Nephron (organoid): ENCODE measurements around the gene ZBTB20.

Experiments
- H3K27ac Mint-ChIP-seq, 3 experiments: 2 replicates each; pipeline ENCODE4 v1.8.0; 2020; ENCODE audit warnings: mixed read lengths in 3 of 3, mild to moderate bottlenecking in 2 of 3, moderate library complexity in 1 of 3
- H3K27me3 Mint-ChIP-seq: 2 replicates; pipeline ENCODE4 v1.8.0; 2021; ENCODE audit warnings: low read depth, mild to moderate bottlenecking, moderate library complexity, mixed read lengths
- H3K36me3 Mint-ChIP-seq: 2 replicates; pipeline ENCODE4 v1.8.0; 2020; ENCODE audit warnings: low read depth, mixed read lengths
- H3K4me1 Mint-ChIP-seq: 2 replicates; pipeline ENCODE4 v1.8.0; 2020; ENCODE audit warnings: mixed read lengths
- H3K4me3 Mint-ChIP-seq, 3 experiments: 2 replicates each; pipeline ENCODE4 v1.8.0; 2020; ENCODE audit warnings: mild to moderate bottlenecking in 3 of 3, mixed read lengths in 3 of 3, moderate library complexity in 2 of 3
- H3K9me3 Mint-ChIP-seq: 2 replicates; pipeline ENCODE4 v1.8.0; 2020; ENCODE audit warnings: mixed read lengths
- CTCF ChIP-seq, 3 experiments: fragments of 200-600 bp; sonication (generic); IDR thresholded peaks; one replicate each; pipeline ENCODE4 v1.5.0; 2021; ENCODE audit warnings: antibody characterized with exemption in 3 of 3; ENCODE audit not compliant: unreplicated experiment in 3 of 3

The ZBTB20 gene

GRCh38 chr3:114552527-114552812, 594.6 kb downstream of the ZBTB20 start:
- H3K27ac Mint-ChIP-seq, result no peak overlapping the region
- H3K9me3 Mint-ChIP-seq, result no peaks in the 10 kb centered on the region
- H3K36me3 Mint-ChIP-seq, result no peaks in the 10 kb centered on the region
- H3K27me3 Mint-ChIP-seq, result no peaks in the 10 kb centered on the region
- H3K4me1 Mint-ChIP-seq, result no peaks in the 10 kb centered on the region
- no peak overlapping the region for H3K4me3 Mint-ChIP-seq
- TF ChIP-seq CTCF (IDR thresholded peaks at IDR 0.05; ENCODE audit: unreplicated experiment in 3 of 3), result no peak

- H3K36me3 Mint-ChIP-seq, result no peaks in the 10 kb centered on the region
- no peaks in the 10 kb centered on the region for H3K9me3 Mint-ChIP-seq
- no peak overlapping the region for H3K4me3 Mint-ChIP-seq
- no peak overlapping the region for H3K27ac Mint-ChIP-seq
- no peaks in the 10 kb centered on the region for H3K27me3 Mint-ChIP-seq
- H3K4me1 Mint-ChIP-seq, result no peaks in the 10 kb centered on the region
- no peak for TF ChIP-seq CTCF (IDR thresholded peaks at IDR 0.05; ENCODE audit: unreplicated experiment in 3 of 3)
These were observed 595.1 kb downstream of the ZBTB20 start for GRCh38 chr3:114551770-114552526.

- Mint-ChIP-seq H3K36me3 (no peaks in the 10 kb centered on the region), H3K27ac (no peak overlapping the region), H3K9me3 (no peaks in the 10 kb centered on the region), H3K4me3 (no peak overlapping the region), H3K4me1 (no peaks in the 10 kb centered on the region), H3K27me3 (no peaks in the 10 kb centered on the region)
- TF ChIP-seq CTCF (IDR thresholded peaks at IDR 0.05; ENCODE audit: unreplicated experiment in 3 of 3), result no peak
These were observed 596.9 kb downstream of the ZBTB20 start for GRCh38 chr3:114550165-114550564.

GRCh38 chr3:114545193-114545592, 601.9 kb downstream of the ZBTB20 start:
- no peak overlapping the region for H3K4me3 Mint-ChIP-seq
- no peaks in the 10 kb centered on the region for H3K36me3 Mint-ChIP-seq
- no peak for TF ChIP-seq CTCF (IDR thresholded peaks at IDR 0.05; ENCODE audit: unreplicated experiment in 3 of 3)
- no peaks in the 10 kb centered on the region for H3K27me3 Mint-ChIP-seq
- H3K9me3 Mint-ChIP-seq, result no peaks in the 10 kb centered on the region
- no peak overlapping the region for H3K27ac Mint-ChIP-seq
- no peaks in the 10 kb centered on the region for H3K4me1 Mint-ChIP-seq

GRCh38 chr3:114542359-114542758, 604.7 kb downstream of the ZBTB20 start:
- H3K4me3 Mint-ChIP-seq, result no peak overlapping the region
- TF ChIP-seq CTCF (IDR thresholded peaks at IDR 0.05; ENCODE audit: unreplicated experiment in 3 of 3), result no peak
- no peak overlapping the region for H3K27ac Mint-ChIP-seq
- no peaks in the 10 kb centered on the region for H3K4me1 Mint-ChIP-seq
- H3K27me3 Mint-ChIP-seq, result no peaks in the 10 kb centered on the region
- no peaks in the 10 kb centered on the region for H3K36me3 Mint-ChIP-seq
- no peaks in the 10 kb centered on the region for H3K9me3 Mint-ChIP-seq

- H3K27me3 Mint-ChIP-seq, result no peaks in the 10 kb centered on the region
These were observed 607.6 kb downstream of the ZBTB20 start for GRCh38 chr3:114539525-114539924.

More at GRCh38 chr3:114539525-114539924, 607.6 kb downstream of the ZBTB20 start:
- Mint-ChIP-seq H3K4me3 (no peak overlapping the region), H3K27ac (no peak overlapping the region), H3K4me1 (no peaks in the 10 kb centered on the region), H3K9me3 (peaks cover 16% of the 10 kb centered on the region), H3K36me3 (peaks cover 4% of the 10 kb centered on the region)
- no peak for TF ChIP-seq CTCF (IDR thresholded peaks at IDR 0.05; ENCODE audit: unreplicated experiment in 3 of 3)
